ENCODE data around the gene MSANTD1. TPM values are rescaled to one million over a fixed set of nuclear protein-coding genes. Genes with fewer than 3 reads are reported as not detected.

Gene MSANTD1
- total RNA-seq, 1 donor = 2.2 TPM

GRCh38 chr4:3231471-3231870 is 17.5 kb upstream of the MSANTD1 start:
- no peak for DNase-seq (ENCODE audit: low read depth in 2 of 3, low spot score in 2 of 3)

GRCh38 chr4:3232001-3232400 is 17.0 kb upstream of the MSANTD1 start:
- DNase-seq (ENCODE audit: low read depth in 2 of 3, low spot score in 2 of 3) = no peak

- DNase-seq (ENCODE audit: low read depth in 2 of 3, low spot score in 2 of 3) = no peak
Measured at GRCh38 chr4:3232871-3233271, 16.1 kb upstream of the MSANTD1 start.

- no peak for DNase-seq (ENCODE audit: low read depth in 2 of 3, low spot score in 2 of 3)
Measured at GRCh38 chr4:3233391-3234071, 15.4 kb upstream of the MSANTD1 start.

GRCh38 chr4:3234171-3235029 is 14.6 kb upstream of the MSANTD1 start:
- no peak for DNase-seq (ENCODE audit: low read depth in 2 of 3, low spot score in 2 of 3)

GRCh38 chr4:3235030-3235345 is 14.0 kb upstream of the MSANTD1 start:
- DNase-seq (ENCODE audit: low read depth in 2 of 3, low spot score in 2 of 3) = no peak

- no peak for DNase-seq (ENCODE audit: low read depth in 2 of 3, low spot score in 2 of 3)
Measured at GRCh38 chr4:3235581-3235980, 13.4 kb upstream of the MSANTD1 start.

GRCh38 chr4:3236326-3236878 is 12.6 kb upstream of the MSANTD1 start:
- DNase-seq (ENCODE audit: low read depth in 2 of 3, low spot score in 2 of 3) = no peak

GRCh38 chr4:3237266-3237665 is 11.7 kb upstream of the MSANTD1 start:
- no peak for DNase-seq (ENCODE audit: low read depth in 2 of 3, low spot score in 2 of 3)

- no peak for DNase-seq (ENCODE audit: low read depth in 2 of 3, low spot score in 2 of 3)
Measured at GRCh38 chr4:3237712-3238560, 11.0 kb upstream of the MSANTD1 start.

- DNase-seq (ENCODE audit: low read depth in 2 of 3, low spot score in 2 of 3) = no peak
Measured at GRCh38 chr4:3238721-3239120, 10.2 kb upstream of the MSANTD1 start.

GRCh38 chr4:3239303-3239702 is 9.7 kb upstream of the MSANTD1 start:
- DNase-seq (ENCODE audit: low read depth in 2 of 3, low spot score in 2 of 3) = no peak

- no peak for DNase-seq (ENCODE audit: low read depth in 2 of 3, low spot score in 2 of 3)
Measured at GRCh38 chr4:3239998-3240920, 8.7 kb upstream of the MSANTD1 start.

GRCh38 chr4:3240936-3241522 is 7.9 kb upstream of the MSANTD1 start:
- DNase-seq (ENCODE audit: low read depth in 2 of 3, low spot score in 2 of 3) = no peak

- no peak for DNase-seq (ENCODE audit: low read depth in 2 of 3, low spot score in 2 of 3)
Measured at GRCh38 chr4:3241898-3242524, 6.9 kb upstream of the MSANTD1 start.

GRCh38 chr4:3243136-3243780 is 5.7 kb upstream of the MSANTD1 start:
- DNase-seq (ENCODE audit: low read depth in 2 of 3, low spot score in 2 of 3) = no peak

GRCh38 chr4:3244002-3244401 is 5.0 kb upstream of the MSANTD1 start:
- DNase-seq (ENCODE audit: low read depth in 2 of 3, low spot score in 2 of 3) = peak in 1 of 3 donors; percentile 9

- DNase-seq (ENCODE audit: low read depth in 2 of 3, low spot score in 2 of 3) = no peak
Measured at GRCh38 chr4:3244747-3245146, 4.2 kb upstream of the MSANTD1 start.

- no peak for DNase-seq (ENCODE audit: low read depth in 2 of 3, low spot score in 2 of 3)
Measured at GRCh38 chr4:3245676-3246075, 3.3 kb upstream of the MSANTD1 start.
